HG02642 (cell line): ENCODE measurements around the gene HOXA5.

Experiments used
- ATAC-seq: cut with Tn5 transposase; IDR thresholded peaks from one replicate; pipeline ENCODE4 v1.9.1; 2021; ENCODE audit warnings: mild to moderate bottlenecking; ENCODE audit not compliant: unreplicated experiment, poor library complexity

Gene HOXA5

DNA sequence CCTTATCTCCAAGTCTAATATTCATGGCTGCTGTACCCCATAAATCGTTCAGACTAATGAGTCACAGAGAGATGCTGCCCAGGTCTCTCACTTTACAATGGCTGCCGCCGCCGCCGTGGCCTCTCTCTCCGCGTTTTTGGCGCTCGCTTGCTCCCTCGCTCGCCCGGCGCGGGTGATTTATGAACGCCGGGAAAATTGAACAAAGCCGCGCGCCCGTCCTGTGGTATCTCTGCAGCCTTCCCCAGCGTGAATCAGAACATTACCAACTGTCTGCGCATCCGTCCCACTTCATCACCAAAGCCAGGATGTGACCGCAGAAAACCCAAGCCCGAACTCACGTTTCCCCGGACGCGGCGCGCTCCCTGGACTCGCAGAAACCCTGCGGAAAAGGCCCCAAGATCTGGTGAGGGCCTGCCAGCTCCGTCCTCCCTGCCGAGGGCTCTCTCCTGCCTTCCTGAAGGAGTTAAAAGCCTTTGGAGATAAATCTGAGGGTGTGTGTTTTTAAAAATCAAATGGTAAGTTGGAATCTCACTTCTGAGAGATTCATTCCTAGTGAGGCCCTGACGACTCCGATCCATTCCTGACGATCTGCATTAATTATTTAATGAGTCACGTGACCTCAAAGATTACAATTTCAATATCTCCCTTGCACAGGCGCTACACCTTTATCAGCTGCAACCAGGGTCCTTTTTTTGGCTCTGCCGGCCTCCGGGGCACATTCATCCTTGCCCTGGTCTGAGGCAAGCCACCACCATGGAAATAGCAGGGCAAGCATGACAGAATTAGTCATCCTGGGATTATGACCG lies 19.2 kb downstream of the HOXA5 start:
- ATAC-seq = no peak

GRCh38 chr7:27123477-27124053 lies 19.9 kb downstream of the HOXA5 start:
- no peak for ATAC-seq

GRCh38 chr7:27123007-27123476 lies 20.4 kb downstream of the HOXA5 start:
- no peak for ATAC-seq

DNA sequence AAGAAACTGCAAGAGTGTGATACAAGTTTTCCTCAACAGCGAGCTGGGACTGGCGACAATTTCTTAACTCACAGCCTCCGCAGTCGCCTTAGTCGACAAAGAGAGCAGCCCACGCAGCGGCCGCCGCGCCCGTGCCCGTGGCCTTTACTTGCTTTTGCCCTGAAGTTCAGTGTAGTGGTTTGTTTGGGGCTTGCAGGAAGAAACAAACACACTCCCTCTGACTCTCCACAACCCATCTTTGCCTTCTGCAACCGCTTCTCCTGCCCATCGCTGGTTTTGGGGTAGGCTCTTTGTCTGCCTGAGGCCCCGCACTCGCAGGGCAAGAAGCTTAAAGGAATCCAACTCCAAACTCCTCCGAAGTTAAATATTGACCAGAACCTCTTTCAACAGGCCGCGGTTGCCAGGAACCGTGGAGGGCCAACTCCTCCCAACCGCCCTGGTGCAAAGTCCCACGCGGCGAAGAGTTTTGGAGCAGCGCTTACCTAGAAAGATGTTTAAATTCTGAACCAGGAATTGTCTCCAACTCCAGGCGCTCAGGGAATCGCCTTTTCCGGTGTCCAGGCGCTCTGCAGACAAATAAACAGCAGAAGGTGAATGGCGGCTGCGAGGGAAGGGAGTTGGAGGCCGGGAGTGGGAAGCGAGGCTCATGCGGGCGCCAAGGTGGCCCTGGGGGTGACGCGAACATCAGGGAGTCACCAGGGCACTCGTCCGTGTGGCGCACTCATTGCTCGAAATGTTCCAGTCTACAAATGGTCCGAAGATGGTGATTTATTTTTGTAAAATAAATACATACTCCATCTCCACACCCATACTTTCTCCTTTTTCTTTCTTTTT lies 21.2 kb downstream of the HOXA5 start:
- no peak for ATAC-seq

DNA sequence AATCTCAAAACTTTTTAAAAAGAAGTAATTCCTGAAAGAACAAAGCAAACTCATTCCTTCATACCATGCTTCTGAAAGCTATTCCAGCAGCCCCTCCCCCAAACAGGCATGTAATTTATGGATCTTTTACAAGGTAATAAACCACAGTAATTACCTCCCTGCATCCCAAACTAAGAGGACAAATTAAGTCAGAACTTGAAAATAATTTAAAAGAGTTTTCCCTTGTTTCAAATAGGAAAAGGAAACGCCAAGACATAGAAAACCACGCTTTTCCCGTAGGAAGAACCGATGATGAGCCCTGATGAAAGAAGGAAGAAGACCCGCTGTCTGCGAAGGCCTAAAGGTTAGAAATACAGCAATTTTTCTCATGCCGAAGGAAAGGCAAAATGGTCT lies 21.8 kb downstream of the HOXA5 start:
- no peak for ATAC-seq

GRCh38 chr7:27119412-27119911 lies 24.0 kb downstream of the HOXA5 start:
- ATAC-seq = no peak

DNA sequence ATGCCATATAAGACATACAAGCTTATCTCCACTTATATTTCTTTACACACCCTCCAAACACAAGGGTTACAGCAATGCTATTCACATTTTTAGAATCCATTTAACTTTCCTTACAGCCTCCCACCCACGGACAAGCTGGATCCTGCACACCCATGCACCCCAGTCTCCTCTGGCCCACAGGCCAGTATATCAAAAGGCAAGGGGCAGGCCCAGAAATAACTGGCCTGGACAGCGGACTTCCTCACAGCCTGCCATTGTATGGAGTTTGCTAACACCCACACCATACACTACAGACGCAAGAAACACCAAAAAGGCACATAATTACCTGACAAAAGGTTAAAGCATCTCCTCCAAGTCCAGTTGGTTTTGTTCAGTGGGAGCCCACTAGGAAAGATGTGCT lies 24.9 kb downstream of the HOXA5 start:
- no peak for ATAC-seq

GRCh38 chr7:27117887-27118491 lies 25.5 kb downstream of the HOXA5 start:
- no peak for ATAC-seq

DNA sequence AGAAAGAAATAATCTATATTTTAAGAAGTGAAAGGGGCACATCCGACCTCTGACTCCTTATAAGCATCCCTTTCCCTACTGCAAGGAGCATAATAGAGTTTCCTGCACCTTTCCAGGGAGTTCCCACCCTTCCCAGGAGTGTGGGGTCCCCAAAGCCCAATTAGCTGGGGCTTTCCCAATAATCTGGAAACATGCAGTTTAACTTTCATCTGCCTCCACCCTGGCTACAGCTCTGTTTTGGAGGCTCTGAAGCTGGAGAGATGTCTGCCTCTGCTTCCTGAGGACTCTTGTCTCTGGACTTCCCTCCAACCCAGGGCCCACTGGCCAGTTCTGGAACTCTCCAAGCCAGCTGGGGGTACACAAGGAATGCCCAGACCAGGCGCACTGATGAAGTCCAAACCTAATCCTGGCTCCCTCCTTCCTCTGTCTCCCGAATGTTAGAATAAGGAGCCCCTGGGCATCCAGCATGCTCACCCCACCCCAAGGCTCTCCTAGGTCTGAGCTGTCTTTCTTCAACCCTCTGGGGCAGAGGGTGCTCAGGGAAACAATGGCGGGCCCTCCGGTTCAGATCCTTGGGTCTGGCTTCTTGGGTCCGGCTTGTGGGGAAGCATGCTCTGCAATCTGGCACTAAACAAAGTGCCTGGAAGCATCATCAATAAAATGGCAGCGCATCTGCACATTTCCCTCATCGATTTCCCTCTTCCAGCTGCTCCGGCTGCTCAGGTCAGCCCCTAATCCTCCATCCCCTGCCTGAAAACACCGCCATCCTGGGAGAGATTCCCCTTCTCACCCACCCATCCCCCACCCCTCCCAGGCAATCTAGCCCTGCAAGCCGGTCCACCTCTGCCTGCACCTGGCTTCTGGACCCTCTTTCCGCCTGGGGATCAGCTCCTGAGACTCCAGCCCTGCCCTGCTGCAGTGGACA lies 26.3 kb downstream of the HOXA5 start:
- ATAC-seq = no peak

- ATAC-seq = no peak
Observed at GRCh38 chr7:27116031-27116961, 27.2 kb downstream of the HOXA5 start.

DNA sequence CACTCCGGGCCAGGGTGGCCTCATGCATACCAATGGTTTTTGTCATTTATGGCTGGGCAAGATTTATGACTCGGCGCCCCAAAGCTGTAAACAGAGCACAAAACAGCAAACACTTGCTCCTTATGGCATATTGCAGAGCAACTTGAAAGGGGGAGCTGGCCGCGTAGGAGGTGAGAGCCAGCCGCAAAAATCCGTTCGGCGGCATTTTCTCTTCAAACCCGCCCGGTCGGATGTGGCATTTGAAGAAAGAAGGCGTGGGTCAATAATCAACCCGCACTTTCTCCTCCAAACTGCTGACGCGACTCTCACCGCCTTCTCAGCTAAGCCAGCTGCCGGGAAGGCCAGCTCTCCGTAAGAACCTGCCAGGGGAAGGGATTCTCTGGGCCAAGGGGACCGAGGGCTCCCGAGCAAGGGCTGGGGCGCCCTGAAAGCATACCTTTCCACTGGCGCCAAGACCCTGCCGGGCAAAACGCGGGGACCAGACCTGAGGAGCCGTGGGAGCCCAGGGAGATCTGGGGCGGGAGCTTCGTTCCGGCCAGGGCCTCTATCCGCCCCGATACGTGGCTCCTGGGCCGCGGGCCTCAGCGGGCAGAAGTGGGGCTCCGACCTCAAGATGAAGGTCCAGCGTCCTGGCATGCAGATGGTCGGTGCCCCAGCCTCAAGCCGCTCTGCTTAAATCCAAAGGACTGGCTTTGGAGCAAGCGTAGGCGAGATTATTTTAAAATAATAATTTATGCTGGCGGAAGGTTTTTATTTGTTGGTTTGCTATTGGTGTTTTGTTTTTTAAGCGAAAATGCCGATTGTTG lies 28.1 kb downstream of the HOXA5 start:
- no peak for ATAC-seq

DNA sequence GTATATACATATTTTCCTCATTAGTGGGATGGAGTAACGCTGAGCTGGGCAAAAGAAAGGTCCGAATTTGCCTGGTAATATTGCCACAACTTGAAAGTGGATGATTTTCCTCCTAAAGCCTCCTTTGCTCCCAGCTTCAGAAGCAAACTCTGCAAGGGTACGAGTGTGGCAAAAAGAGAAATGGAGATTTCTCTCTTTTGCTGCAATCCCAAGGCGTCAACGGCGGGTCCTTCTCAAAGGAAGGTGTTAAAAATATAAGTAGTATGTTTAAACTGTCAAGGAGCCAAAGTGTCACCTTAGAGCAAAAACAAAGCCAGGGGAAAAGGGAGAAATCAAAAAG lies 28.6 kb downstream of the HOXA5 start:
- no peak for ATAC-seq

DNA sequence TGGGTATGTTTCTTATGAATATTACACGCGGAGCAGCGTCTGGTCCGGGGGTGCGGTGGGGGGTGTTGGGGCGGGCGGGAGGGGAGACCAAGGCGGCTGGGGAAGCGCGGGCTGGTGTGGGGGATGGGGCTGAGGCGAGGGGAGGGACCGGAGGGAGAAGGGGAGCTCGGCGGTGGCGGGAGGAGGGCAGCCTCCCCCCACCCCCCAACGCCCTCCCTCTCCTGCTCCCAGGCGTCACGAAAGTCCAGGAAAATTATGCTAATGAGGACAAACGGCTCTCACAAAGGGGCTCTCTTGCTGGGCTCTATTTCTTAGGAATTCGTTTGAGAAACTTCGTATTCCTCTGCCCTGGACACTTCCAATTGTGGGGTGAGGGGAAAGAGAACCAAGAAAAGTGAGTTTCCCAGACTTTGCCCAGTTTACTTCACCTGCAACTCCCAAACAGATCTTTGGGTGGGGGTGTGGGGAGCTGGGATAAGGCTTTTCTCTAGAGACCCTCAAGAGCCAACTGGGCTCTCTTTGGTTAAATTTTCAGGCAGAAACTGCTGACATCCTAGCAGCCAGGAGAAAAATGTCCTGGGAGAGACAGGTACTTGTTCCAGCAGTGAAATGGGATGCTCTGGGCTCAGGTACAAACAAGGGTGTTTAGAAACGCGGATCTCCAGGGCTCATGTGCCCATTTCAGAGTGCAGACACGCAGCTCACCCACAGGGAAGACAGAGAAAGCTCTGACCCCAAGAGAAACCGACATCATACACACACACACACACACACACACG lies 29.3 kb downstream of the HOXA5 start:
- no peak for ATAC-seq

- no peak for ATAC-seq
Observed at GRCh38 chr7:27112955-27113949, 30.2 kb downstream of the HOXA5 start.

DNA sequence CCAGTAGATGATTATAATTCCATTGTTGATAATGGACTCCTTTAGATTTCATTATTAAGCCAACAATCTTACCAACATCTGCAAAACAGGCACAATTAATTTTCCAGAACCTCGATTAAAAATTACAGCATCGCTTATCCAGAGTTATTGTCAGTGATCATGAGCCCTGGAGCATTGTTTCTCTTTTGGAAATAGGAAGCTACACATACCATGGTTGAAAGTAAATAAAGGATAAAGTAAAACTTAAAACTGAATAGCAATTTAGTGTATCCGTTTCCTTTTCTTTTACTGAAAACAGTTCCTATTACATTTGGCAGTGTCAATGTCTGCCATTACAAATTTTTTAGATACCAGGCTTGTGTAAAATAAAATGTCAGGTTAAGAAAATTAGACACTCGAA lies 31.1 kb downstream of the HOXA5 start:
- ATAC-seq = no peak

GRCh38 chr7:27111751-27112277 lies 31.7 kb downstream of the HOXA5 start:
- no peak for ATAC-seq
